ENCODE results near the gene SDCCAG8.

Gene SDCCAG8

GRCh38 chr1:243507672-243508302 is 251.9 kb downstream of the SDCCAG8 start:
- Histone ChIP-seq H3K9me3 (ENCODE audit: control insufficient read depth, insufficient read depth, low read depth, low read length) (no peaks in the 10 kb centered on the region), H3K4me1 (ENCODE audit: control insufficient read depth, insufficient read depth, low read length) (no peaks in the 10 kb centered on the region), H3K4me3 (ENCODE audit: low read depth, low read length) (no peak overlapping the region), H3K27ac (ENCODE audit: extremely low read depth, low read depth, low read length) (no peak overlapping the region), H3K36me3 (ENCODE audit: control insufficient read depth in 2 of 2, insufficient read depth in 1 of 2, low read length in 2 of 2) (peaks cover 17 to 24% of the 10 kb centered on the region in 2 experiments)
- CTCF ChIA-PET = no interaction called here
- POLR2A ChIA-PET = no interaction called here
- TF ChIP-seq KLF8 (tag by site-specific recombination; IDR thresholded peaks at IDR 0.05) (no peak), ZNF19 (tag by site-specific recombination; IDR thresholded peaks at IDR 0.05; ENCODE audit: low read depth) (no peak), ZBTB11 (tag by site-specific recombination; conservative IDR thresholded peaks at IDR 0.05; ENCODE audit: low read depth) (no peak), BCL6B (tag by site-specific recombination; IDR thresholded peaks at IDR 0.05) (no peak), ZNF366 (tag by site-specific recombination; conservative IDR thresholded peaks at IDR 0.05) (no peak), AEBP2 (tag by site-specific recombination; IDR thresholded peaks at IDR 0.05; ENCODE audit: borderline replicate concordance) (no peak)

GRCh38 chr1:243508303-243508713 is 252.5 kb downstream of the SDCCAG8 start:
- peaks cover 17 to 24% of the 10 kb centered on the region in 2 experiments for H3K36me3 ChIP-seq (ENCODE audit: control insufficient read depth in 2 of 2, insufficient read depth in 1 of 2, low read length in 2 of 2)
- H3K27ac ChIP-seq (ENCODE audit: extremely low read depth, low read depth, low read length) = no peak overlapping the region
- TF ChIP-seq ZNF292 (tag by site-specific recombination; IDR thresholded peaks at IDR 0.05; ENCODE audit: borderline replicate concordance, low read depth) (no peak), ZFP37 (tag by site-specific recombination; IDR thresholded peaks at IDR 0.05) (no peak), ZNF645 (tag by site-specific recombination; IDR thresholded peaks at IDR 0.05) (no peak), HOXC10 (CRISPR knock-in tag; IDR thresholded peaks at IDR 0.05) (no peak), ZNF610 (tag by site-specific recombination; IDR thresholded peaks at IDR 0.05; ENCODE audit: borderline replicate concordance) (no peak), ZNF571 (tag by site-specific recombination; IDR thresholded peaks at IDR 0.05) (no peak), ZNF529 (tag by site-specific recombination; IDR thresholded peaks at IDR 0.05; ENCODE audit: insufficient replicate concordance) (no peak), ZFP3 (tag by site-specific recombination; IDR thresholded peaks at IDR 0.05; ENCODE audit: low read depth) (no peak), ZNF19 (tag by site-specific recombination; IDR thresholded peaks at IDR 0.05; ENCODE audit: low read depth) (no peak), ATF2 (tag by site-specific recombination; IDR thresholded peaks at IDR 0.05; ENCODE audit: low read depth) (no peak), ZNF701 (tag by site-specific recombination; IDR thresholded peaks at IDR 0.05) (no peak), SP2 (tag by site-specific recombination; IDR thresholded peaks at IDR 0.05) (no peak)
- CTCF ChIA-PET = interaction anchor here (0.7 kb wide), 1 partner anchor 40 kb away, joined by 4 read pairs; no protein-coding TSS in a partner anchor
- no peaks in the 10 kb centered on the region for H3K9me3 ChIP-seq (ENCODE audit: control insufficient read depth, insufficient read depth, low read depth, low read length)
- POLR2A ChIA-PET = no interaction called here
- H3K4me1 ChIP-seq (ENCODE audit: control insufficient read depth, insufficient read depth, low read length) = no peaks in the 10 kb centered on the region
- no peak overlapping the region for H3K4me3 ChIP-seq (ENCODE audit: low read depth, low read length)

Data from HEK293 (cell line).